Measurements from ENCODE around the gene HPGD.

HPGD gene

GRCh38 chr4:174450786-174451125, 71.5 kb downstream of the HPGD start:
- TF ChIP-seq EP300 (IDR thresholded peaks at IDR 0.05; ENCODE audit: borderline replicate concordance) (no peak), CEBPB (IDR thresholded peaks at IDR 0.05) (no peak), FOXM1 (IDR thresholded peaks at IDR 0.05; ENCODE audit: borderline replicate concordance, low read depth) (no peak), TAF1 (IDR thresholded peaks at IDR 0.05; ENCODE audit: low read depth) (no peak), USF1 (IDR thresholded peaks at IDR 0.05) (no peak), YY1 (IDR thresholded peaks at IDR 0.05; ENCODE audit: low read depth) (no peak), RAD21 (IDR thresholded peaks at IDR 0.05; ENCODE audit: low read depth) (no peak), ZBTB7A (IDR thresholded peaks at IDR 0.05; ENCODE audit: low read depth) (no peak), TCF12 (IDR thresholded peaks at IDR 0.05; ENCODE audit: low read depth) (no peak), EGR1 (IDR thresholded peaks at IDR 0.05) (no peak), CREB1 (IDR thresholded peaks at IDR 0.05; ENCODE audit: low read depth) (no peak), NFIC (IDR thresholded peaks at IDR 0.05) (no peak)
- TF ChIP-seq, protein P1, sequence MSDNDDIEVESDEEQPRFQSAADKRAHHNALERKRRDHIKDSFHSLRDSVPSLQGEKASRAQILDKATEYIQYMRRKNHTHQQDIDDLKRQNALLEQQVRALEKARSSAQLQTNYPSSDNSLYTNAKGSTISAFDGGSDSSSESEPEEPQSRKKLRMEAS (IDR thresholded peaks at IDR 0.05) = no peak
- TF ChIP-seq, protein P2, sequence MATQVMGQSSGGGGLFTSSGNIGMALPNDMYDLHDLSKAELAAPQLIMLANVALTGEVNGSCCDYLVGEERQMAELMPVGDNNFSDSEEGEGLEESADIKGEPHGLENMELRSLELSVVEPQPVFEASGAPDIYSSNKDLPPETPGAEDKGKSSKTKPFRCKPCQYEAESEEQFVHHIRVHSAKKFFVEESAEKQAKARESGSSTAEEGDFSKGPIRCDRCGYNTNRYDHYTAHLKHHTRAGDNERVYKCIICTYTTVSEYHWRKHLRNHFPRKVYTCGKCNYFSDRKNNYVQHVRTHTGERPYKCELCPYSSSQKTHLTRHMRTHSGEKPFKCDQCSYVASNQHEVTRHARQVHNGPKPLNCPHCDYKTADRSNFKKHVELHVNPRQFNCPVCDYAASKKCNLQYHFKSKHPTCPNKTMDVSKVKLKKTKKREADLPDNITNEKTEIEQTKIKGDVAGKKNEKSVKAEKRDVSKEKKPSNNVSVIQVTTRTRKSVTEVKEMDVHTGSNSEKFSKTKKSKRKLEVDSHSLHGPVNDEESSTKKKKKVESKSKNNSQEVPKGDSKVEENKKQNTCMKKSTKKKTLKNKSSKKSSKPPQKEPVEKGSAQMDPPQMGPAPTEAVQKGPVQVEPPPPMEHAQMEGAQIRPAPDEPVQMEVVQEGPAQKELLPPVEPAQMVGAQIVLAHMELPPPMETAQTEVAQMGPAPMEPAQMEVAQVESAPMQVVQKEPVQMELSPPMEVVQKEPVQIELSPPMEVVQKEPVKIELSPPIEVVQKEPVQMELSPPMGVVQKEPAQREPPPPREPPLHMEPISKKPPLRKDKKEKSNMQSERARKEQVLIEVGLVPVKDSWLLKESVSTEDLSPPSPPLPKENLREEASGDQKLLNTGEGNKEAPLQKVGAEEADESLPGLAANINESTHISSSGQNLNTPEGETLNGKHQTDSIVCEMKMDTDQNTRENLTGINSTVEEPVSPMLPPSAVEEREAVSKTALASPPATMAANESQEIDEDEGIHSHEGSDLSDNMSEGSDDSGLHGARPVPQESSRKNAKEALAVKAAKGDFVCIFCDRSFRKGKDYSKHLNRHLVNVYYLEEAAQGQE (IDR thresholded peaks at IDR 0.05; ENCODE audit: low read depth) = no peak

DNA sequence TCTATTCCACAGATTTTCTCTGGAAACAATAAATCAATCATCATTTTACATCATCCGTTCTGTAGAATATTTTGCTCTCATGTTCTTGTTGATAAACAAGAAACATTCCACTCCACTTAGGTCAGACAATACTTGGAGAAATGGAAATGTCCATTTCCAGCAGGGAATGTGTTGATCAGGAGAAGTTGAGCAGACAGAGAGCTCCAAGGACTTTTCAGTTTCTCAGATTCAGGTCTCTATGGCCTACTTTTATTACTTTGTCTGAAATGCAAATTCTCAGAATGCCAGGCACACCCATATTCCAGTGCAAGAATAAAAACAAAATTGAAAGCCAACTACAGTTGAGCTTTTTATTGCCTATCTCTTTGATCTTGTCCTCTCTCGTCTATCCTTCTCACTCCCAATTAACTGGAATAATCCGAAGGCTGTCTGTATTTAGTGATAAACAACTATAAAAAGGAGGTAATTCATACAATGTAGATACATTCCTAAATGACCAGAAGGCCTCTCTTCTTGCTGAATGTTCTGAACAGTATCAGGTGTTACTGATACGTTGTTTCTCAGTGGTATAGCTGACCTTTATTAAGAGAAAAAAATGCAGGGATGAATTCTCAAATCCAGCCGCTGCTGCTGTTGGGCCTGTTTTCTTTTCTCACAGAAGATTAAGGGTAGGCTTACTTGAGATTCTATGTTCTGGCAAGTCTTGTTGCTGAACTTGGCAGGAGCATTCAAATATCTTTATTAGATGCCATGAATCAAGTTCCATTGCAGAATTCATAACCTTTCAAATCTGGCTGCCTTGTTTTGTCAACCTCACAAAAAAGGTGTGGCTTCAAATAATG, 72.1 kb downstream of the HPGD start:
- TF ChIP-seq ZBTB7A (IDR thresholded peaks at IDR 0.05; ENCODE audit: low read depth) (no peak), TEAD4 (IDR thresholded peaks at IDR 0.05) (no peak), YY1 (IDR thresholded peaks at IDR 0.05; ENCODE audit: low read depth) (no peak), FOXM1 (IDR thresholded peaks at IDR 0.05; ENCODE audit: borderline replicate concordance, low read depth) (no peak), RAD21 (IDR thresholded peaks at IDR 0.05; ENCODE audit: low read depth) (no peak), TCF12 (IDR thresholded peaks at IDR 0.05; ENCODE audit: low read depth) (no peak), NFIC (IDR thresholded peaks at IDR 0.05) (no peak), CEBPB (IDR thresholded peaks at IDR 0.05) (no peak), EP300 (IDR thresholded peaks at IDR 0.05; ENCODE audit: borderline replicate concordance) (no peak)
- TF ChIP-seq, protein P1 (IDR thresholded peaks at IDR 0.05) = no peak
- TF ChIP-seq, protein P2 (IDR thresholded peaks at IDR 0.05; ENCODE audit: low read depth) = no peak

DNA sequence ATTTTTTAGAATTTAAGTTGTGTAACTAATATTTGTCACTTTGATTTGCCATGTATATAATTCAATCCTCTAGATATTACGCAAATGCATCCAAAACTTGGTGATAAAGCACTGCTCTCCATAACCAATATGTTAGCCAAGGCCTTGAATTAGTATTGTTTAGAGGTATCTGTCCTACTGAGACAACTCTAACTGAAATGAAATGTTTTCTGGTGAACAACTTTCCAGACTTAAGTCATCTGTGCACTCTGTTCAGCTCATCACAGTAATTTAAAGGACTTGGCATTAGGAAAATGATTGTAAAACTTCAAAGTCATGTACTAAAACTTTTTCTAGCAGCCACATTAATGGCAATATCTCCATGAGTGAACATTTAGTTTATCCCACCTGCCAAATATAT, 73.1 kb downstream of the HPGD start:
- TF ChIP-seq CREB1 (IDR thresholded peaks at IDR 0.05; ENCODE audit: low read depth) (no peak), EP300 (IDR thresholded peaks at IDR 0.05; ENCODE audit: borderline replicate concordance) (no peak), YY1 (IDR thresholded peaks at IDR 0.05; ENCODE audit: low read depth) (no peak), TAF1 (IDR thresholded peaks at IDR 0.05; ENCODE audit: low read depth) (no peak), FOXM1 (IDR thresholded peaks at IDR 0.05; ENCODE audit: borderline replicate concordance, low read depth) (no peak), TEAD4 (IDR thresholded peaks at IDR 0.05) (no peak), RAD21 (IDR thresholded peaks at IDR 0.05; ENCODE audit: low read depth) (no peak), CEBPB (IDR thresholded peaks at IDR 0.05) (no peak)
- TF ChIP-seq, protein P1 (IDR thresholded peaks at IDR 0.05) = no peak

DNA sequence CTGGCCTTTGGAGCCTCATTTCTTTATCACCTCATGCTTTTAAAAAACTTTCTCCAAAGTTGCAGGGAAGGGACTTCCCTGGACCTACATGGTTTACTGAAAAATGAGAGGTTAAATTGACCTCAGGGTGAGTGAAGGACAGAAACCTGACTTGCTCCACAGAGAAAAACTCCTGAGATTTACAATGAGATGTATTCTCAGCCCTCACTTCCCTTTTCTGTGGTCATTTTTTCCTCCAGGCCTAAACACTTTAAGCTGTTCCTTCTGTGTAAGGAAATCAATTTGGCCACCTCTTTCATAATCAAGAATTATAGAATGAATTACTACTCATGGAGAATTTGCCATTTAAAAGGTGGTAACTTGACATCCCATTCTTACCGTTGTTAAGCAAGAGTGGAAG, 77.9 kb downstream of the HPGD start:
- no peak for TF ChIP-seq NFIC (IDR thresholded peaks at IDR 0.05)
- TF ChIP-seq FOXM1 (IDR thresholded peaks at IDR 0.05; ENCODE audit: borderline replicate concordance, low read depth) = no peak
- no peak for TF ChIP-seq TEAD4 (IDR thresholded peaks at IDR 0.05)
- no peak for TF ChIP-seq CEBPB (IDR thresholded peaks at IDR 0.05)
- TF ChIP-seq USF1 (IDR thresholded peaks at IDR 0.05) = no peak
- no peak for TF ChIP-seq EP300 (IDR thresholded peaks at IDR 0.05; ENCODE audit: borderline replicate concordance)
- TF ChIP-seq, protein P1 (IDR thresholded peaks at IDR 0.05) = no peak
- no peak for TF ChIP-seq ZBTB7A (IDR thresholded peaks at IDR 0.05; ENCODE audit: low read depth)
- no peak for TF ChIP-seq YY1 (IDR thresholded peaks at IDR 0.05; ENCODE audit: low read depth)
- TF ChIP-seq, protein P2 (IDR thresholded peaks at IDR 0.05; ENCODE audit: low read depth) = no peak
- TF ChIP-seq CREB1 (IDR thresholded peaks at IDR 0.05; ENCODE audit: low read depth) = no peak
- no peak for TF ChIP-seq EGR1 (IDR thresholded peaks at IDR 0.05)
